AG09319 (cell line): ENCODE measurements around the gene GABRR2.

Experiments used
- DNase-seq: peaks from one replicate; pipeline ENCODE4 v3.0.0-alpha.2; 2010; ENCODE audit warnings: low read depth; ENCODE audit errors: extremely low read depth
- CTCF ChIP-seq: IDR thresholded peaks from 2 replicates; pipeline ENCODE4 v1.5.1; 2011; ENCODE audit warnings: low read depth, mild to moderate bottlenecking, inconsistent platforms, low read length, moderate library complexity

GABRR2 gene

GRCh38 chr6:89355511-89356194 lies 40.6 kb upstream of the GABRR2 start:
- TF ChIP-seq CTCF = no peak
- no peak for DNase-seq

- no peak for DNase-seq
- TF ChIP-seq CTCF = no peak
These were observed 38.7 kb upstream of the GABRR2 start for GRCh38 chr6:89353702-89354392.

GRCh38 chr6:89353118-89353556 lies 38.0 kb upstream of the GABRR2 start:
- TF ChIP-seq CTCF = no peak

GRCh38 chr6:89352278-89353117 lies 37.4 kb upstream of the GABRR2 start, which contains the start of gene UBE2J1:
Gene UBE2J1 (minus strand): TSS chr6:89352722. CDS start chr6:89352569, 153 bp downstream.
- no peak for TF ChIP-seq CTCF
- peak; percentile 91 for DNase-seq

More at GRCh38 chr6:89353118-89353556, 38.0 kb upstream of the GABRR2 start:
- no peak for DNase-seq

- DNase-seq = no peak
- TF ChIP-seq CTCF = no peak
These were observed 36.7 kb upstream of the GABRR2 start for GRCh38 chr6:89351671-89352277.

GRCh38 chr6:89350281-89350966 lies 35.3 kb upstream of the GABRR2 start:
- no peak for DNase-seq
- no peak for TF ChIP-seq CTCF
